CD14-positive monocyte (primary cell): ENCODE results near the gene ANO2. TPM values are rescaled to one million over a fixed set of nuclear protein-coding genes. Genes with fewer than 3 reads are reported as not detected.

Source experiments
- DNase-seq, 3 donors: peaks; one replicate each; pipeline ENCODE4 v3.0.0-alpha.2; 2011 to 2022
- H2AFZ ChIP-seq: 2 replicates; pipeline ENCODE4 v1.6.0; 2012; ENCODE audit warnings: mild to moderate bottlenecking, low read depth, low read length, inconsistent platforms; ENCODE audit not compliant: insufficient read depth, poor library complexity, severe bottlenecking
- H3K27ac ChIP-seq, 2 donors: 1 replicate in 1 of 2; 2 replicates in 1 of 2; pipeline ENCODE4 v1.5.1; 2012 to 2013; ENCODE audit warnings: low read length in 2 of 2, control low read depth in 1 of 2, inconsistent platforms in 1 of 2, low read depth in 1 of 2, mild to moderate bottlenecking in 1 of 2
- H3K27me3 ChIP-seq, 2 donors: one replicate each; pipeline versions ENCODE4 v1.6.0 to v1.6.1; 2011 to 2013; ENCODE audit warnings: low read length in 2 of 2; ENCODE audit not compliant: control insufficient read depth in 2 of 2, insufficient read depth in 2 of 2
- H3K36me3 ChIP-seq, 2 donors: replicated peaks in 1 of 2; 1 replicate in 1 of 2; 2 replicates in 1 of 2; pipeline versions ENCODE4 v1.5.1 to v1.6.1; 2012 to 2013; ENCODE audit warnings: low read length in 2 of 2, control low read depth in 1 of 2, inconsistent platforms in 1 of 2, mild to moderate bottlenecking in 1 of 2; ENCODE audit not compliant: insufficient read depth in 2 of 2, control insufficient read depth in 1 of 2
- H3K4me1 ChIP-seq, 2 donors: 1 replicate in 1 of 2; 2 replicates in 1 of 2; pipeline versions ENCODE4 v1.5.1 to v1.6.1; 2012 to 2013; ENCODE audit warnings: low read length in 2 of 2, control low read depth in 1 of 2, inconsistent platforms in 1 of 2, mild to moderate bottlenecking in 1 of 2, moderate library complexity in 1 of 2; ENCODE audit not compliant: insufficient read depth in 2 of 2, control insufficient read depth in 1 of 2
- H3K4me2 ChIP-seq: replicated peaks from 2 replicates; pipeline ENCODE3; 2012; ENCODE audit warnings: low read length, moderate library complexity, mild to moderate bottlenecking; ENCODE audit not compliant: poor library complexity, severe bottlenecking; ENCODE audit errors: extremely low read depth
- H3K4me3 ChIP-seq, 3 experiments: fragments of 200-600 bp in 1 of 3; sonication (generic) in 1 of 3; replicated peaks in 1 of 3; 1 replicate in 2 of 3; 2 replicates in 1 of 3; pipeline ENCODE4 v1.5.1; 2011 to 2013; ENCODE audit warnings: low read length in 3 of 3, mild to moderate bottlenecking in 3 of 3, control low read depth in 2 of 3, low read depth in 2 of 3, inconsistent platforms in 1 of 3, moderate library complexity in 1 of 3
- H3K79me2 ChIP-seq: 2 replicates; pipeline ENCODE4 v1.6.0; 2012; ENCODE audit warnings: mild to moderate bottlenecking, control low read depth, inconsistent platforms, low read length, moderate library complexity; ENCODE audit not compliant: insufficient read depth
- H3K9ac ChIP-seq: 2 replicates; pipeline ENCODE4 v1.6.0; 2017; ENCODE audit warnings: low read length, mild to moderate bottlenecking; ENCODE audit not compliant: insufficient read depth, poor library complexity, severe bottlenecking
- H3K9me3 ChIP-seq, 2 donors: replicated peaks in 1 of 2; 1 replicate in 1 of 2; 2 replicates in 1 of 2; pipeline versions ENCODE4 v1.5.1 to v1.6.1; 2012 to 2013; ENCODE audit warnings: low read length in 2 of 2, control low read depth in 1 of 2; ENCODE audit not compliant: control insufficient read depth in 1 of 2, insufficient read depth in 1 of 2
- H4K20me1 ChIP-seq: 2 replicates; pipeline ENCODE4 v1.6.0; 2012; ENCODE audit warnings: mild to moderate bottlenecking, low read length, control low read depth, moderate library complexity; ENCODE audit not compliant: insufficient read depth
- H3K27ac Mint-ChIP-seq, 7 donors: one replicate each; pipeline ENCODE4 v1.8.0; 2020; ENCODE audit warnings: mild to moderate bottlenecking in 7 of 7, mixed read lengths in 7 of 7, moderate library complexity in 6 of 7, inconsistent platforms in 2 of 7
- H3K27me3 Mint-ChIP-seq, 3 donors: one replicate each; pipeline ENCODE4 v1.8.0; 2021 to 2022; ENCODE audit warnings: low read depth in 3 of 3, mild to moderate bottlenecking in 3 of 3, mixed read lengths in 3 of 3, moderate library complexity in 3 of 3, inconsistent platforms in 1 of 3
- H3K36me3 Mint-ChIP-seq, 2 donors: one replicate each; pipeline ENCODE4 v1.8.0; 2020; ENCODE audit warnings: mixed read lengths in 2 of 2, inconsistent platforms in 1 of 2, mild to moderate bottlenecking in 1 of 2
- H3K4me1 Mint-ChIP-seq: one replicate; pipeline ENCODE4 v1.8.0; 2020; ENCODE audit warnings: mild to moderate bottlenecking, mixed read lengths
- H3K4me3 Mint-ChIP-seq, 2 donors: one replicate each; pipeline ENCODE4 v1.8.0; 2020; ENCODE audit warnings: mild to moderate bottlenecking in 2 of 2, mixed read lengths in 2 of 2, moderate library complexity in 1 of 2
- H3K9me3 Mint-ChIP-seq, 7 donors: one replicate each; pipeline ENCODE4 v1.8.0; 2020 to 2022; ENCODE audit warnings: mixed read lengths in 7 of 7, mild to moderate bottlenecking in 6 of 7, moderate library complexity in 6 of 7, inconsistent platforms in 2 of 7
- WGBS: methylation state at CpG from one replicate; pipeline ENCODE4 v1.1.5; 2013; ENCODE audit warnings: missing lambda C conversion rate; ENCODE audit not compliant: insufficient coverage; 5-methylcytosine and 5-hydroxymethylcytosine counted together
- intact Hi-C, 2 donors: fragments of 100-400 bp; cut with micrococcal nuclease; formaldehyde crosslinking; loops; one replicate each; pipeline versions ENCODE4 v1.15.0 to v1.15.1; 2023
- polyA plus RNA-seq, 3 donors: library from polyadenylated mRNA; depleted of rRNA in 1 of 3; unstranded in 2 of 3; stranded (reverse) in 1 of 3; fragments of 300-500 nt in 2 of 3; fragments of >200 nt in 1 of 3; fragmentation: Illumina TruSeq in 2 of 3; gene quantifications; 1 replicate in 2 of 3; 2 replicates in 1 of 3; pipeline ENCODE4 v1.2.3, GENCODE V29; 2012 to 2021
- TF ChIP-seq, protein P1 (sequence below): fragments of 200-600 bp; IDR thresholded peaks from one replicate; pipeline ENCODE4 v1.8.0; 2022; ENCODE audit warnings: antibody characterized with exemption, mild to moderate bottlenecking

Gene ANO2
- polyA plus RNA-seq, 3 donors, result not detected

DNA sequence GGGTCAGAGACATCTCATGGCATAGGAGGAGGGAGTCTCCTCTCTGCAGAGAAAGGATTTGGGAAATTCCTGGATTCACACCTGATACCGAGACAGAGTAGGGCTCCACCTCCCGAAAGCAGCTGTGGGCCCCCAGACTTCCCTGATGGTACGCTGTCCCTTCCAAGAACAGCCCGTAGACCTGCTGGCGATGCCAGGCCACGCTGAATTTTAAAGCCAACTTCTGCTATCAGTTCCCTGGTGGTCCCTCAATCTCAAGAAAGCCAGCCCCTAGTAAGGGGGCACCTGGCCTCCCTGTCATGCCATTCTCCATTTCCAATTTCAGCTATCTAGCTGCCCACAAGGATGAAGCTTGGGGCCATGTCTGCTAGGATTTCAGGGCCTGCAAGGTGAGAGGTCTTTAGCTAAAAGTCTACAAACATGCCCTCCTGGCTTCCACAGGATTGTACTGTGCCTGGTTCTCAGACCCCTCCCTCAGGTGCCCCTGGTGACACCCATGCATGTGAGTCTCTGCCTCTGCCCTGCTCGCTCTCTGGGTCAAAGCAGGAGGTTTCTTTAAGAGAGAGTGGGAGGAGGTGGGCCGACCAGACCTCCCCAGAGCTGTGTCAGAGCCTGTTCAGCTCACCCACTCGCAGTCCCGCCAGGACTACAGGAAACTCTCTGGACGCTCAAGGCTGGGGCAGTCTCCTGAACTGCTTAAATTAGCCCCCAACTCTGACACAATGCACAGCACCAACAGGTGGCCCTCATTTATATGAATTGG is 30.5 kb downstream of the ANO2 start:
- no peak overlapping the region for H3K4me2 ChIP-seq
- Mint-ChIP-seq H3K9me3 (peaks cover 0 to 3% (median 0%) of the 10 kb centered on the region in 7 donors), H3K27ac (no peak overlapping the region), H3K36me3 (no peaks in the 10 kb centered on the region), H3K4me1 (no peaks in the 10 kb centered on the region), H3K4me3 (no peak overlapping the region), H3K27me3 (peaks cover 0 to 3% (median 0%) of the 10 kb centered on the region in 3 donors)
- DNase-seq, result no peak
- no peaks in the 10 kb centered on the region for H3K27me3 ChIP-seq
- 88% methylated on average over 6 of the region's 11 CpGs for WGBS
- no peaks in the 10 kb centered on the region for H3K9me3 ChIP-seq
- no peak overlapping the region for H2AFZ ChIP-seq
- intact Hi-C loops, result no loop called here
- H3K27ac ChIP-seq, result no peak overlapping the region
- H3K4me1 ChIP-seq, result no peaks in the 10 kb centered on the region
- no peaks in the 10 kb centered on the region for H4K20me1 ChIP-seq
- no peaks in the 10 kb centered on the region for H3K79me2 ChIP-seq
- H3K9ac ChIP-seq, result no peak overlapping the region
- TF ChIP-seq, protein P1, sequence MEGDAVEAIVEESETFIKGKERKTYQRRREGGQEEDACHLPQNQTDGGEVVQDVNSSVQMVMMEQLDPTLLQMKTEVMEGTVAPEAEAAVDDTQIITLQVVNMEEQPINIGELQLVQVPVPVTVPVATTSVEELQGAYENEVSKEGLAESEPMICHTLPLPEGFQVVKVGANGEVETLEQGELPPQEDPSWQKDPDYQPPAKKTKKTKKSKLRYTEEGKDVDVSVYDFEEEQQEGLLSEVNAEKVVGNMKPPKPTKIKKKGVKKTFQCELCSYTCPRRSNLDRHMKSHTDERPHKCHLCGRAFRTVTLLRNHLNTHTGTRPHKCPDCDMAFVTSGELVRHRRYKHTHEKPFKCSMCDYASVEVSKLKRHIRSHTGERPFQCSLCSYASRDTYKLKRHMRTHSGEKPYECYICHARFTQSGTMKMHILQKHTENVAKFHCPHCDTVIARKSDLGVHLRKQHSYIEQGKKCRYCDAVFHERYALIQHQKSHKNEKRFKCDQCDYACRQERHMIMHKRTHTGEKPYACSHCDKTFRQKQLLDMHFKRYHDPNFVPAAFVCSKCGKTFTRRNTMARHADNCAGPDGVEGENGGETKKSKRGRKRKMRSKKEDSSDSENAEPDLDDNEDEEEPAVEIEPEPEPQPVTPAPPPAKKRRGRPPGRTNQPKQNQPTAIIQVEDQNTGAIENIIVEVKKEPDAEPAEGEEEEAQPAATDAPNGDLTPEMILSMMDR, result no peak
- H3K36me3 ChIP-seq, result no peaks in the 10 kb centered on the region
- H3K4me3 ChIP-seq, result no peak overlapping the region

DNA sequence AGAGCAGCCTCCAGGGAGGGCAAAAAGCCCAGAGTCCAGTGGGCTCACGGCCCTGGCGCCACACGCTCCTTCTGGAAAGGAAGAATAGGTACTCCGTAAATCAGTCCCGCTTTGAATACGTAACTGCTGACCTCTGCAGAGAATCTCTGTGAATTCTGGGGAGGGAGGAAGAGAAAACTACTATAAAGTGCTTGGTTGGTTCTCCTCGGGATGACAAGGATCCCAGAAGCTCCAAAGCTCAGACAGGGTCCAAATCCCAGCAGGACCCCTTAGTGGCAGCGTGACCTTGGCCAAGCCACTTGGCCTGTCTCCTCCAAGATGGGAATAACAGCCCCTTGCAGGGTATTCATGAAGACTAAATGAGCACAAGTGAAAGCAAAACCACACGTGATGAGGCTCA is 31.7 kb downstream of the ANO2 start:
- Histone ChIP-seq H3K4me1 (no peaks in the 10 kb centered on the region), H3K4me2 (no peak overlapping the region), H4K20me1 (no peaks in the 10 kb centered on the region), H3K36me3 (no peaks in the 10 kb centered on the region), H3K4me3 (no peak overlapping the region), H3K27ac (no peak overlapping the region), H3K9ac (no peak overlapping the region), H2AFZ (no peak overlapping the region), H3K79me2 (no peaks in the 10 kb centered on the region), H3K9me3 (no peaks in the 10 kb centered on the region), H3K27me3 (no peaks in the 10 kb centered on the region)
- no peak overlapping the region for H3K4me3 Mint-ChIP-seq
- no peaks in the 10 kb centered on the region for H3K4me1 Mint-ChIP-seq
- intact Hi-C loops, result no loop called here
- H3K27ac Mint-ChIP-seq, result no peak overlapping the region
- H3K36me3 Mint-ChIP-seq, result no peaks in the 10 kb centered on the region
- WGBS, result 81% methylated on average over 8 of the region's 9 CpGs
- no peak for DNase-seq
- peaks cover 0 to 3% (median 0%) of the 10 kb centered on the region in 3 donors for H3K27me3 Mint-ChIP-seq
- peaks cover 0 to under 1% (median 0%) of the 10 kb centered on the region in 7 donors for H3K9me3 Mint-ChIP-seq
- TF ChIP-seq, protein P1, result no peak
